Ovary (tissue), 9 donors: ENCODE data around the gene PHF21B. TPM values are rescaled to one million over a fixed set of nuclear protein-coding genes. Genes with fewer than 3 reads are reported as not detected.

Experiments used
- DNase-seq, 5 donors: peaks; one replicate each; pipeline ENCODE4 v3.0.0-alpha.2; 2019 to 2020
- H3K27ac ChIP-seq, 2 donors: fragments of 200-600 bp; one replicate each; pipeline versions ENCODE4 v1.5.1 to v1.8.0; 2019 to 2022
- H3K27me3 ChIP-seq: fragments of 200-600 bp; one replicate; pipeline ENCODE4 v1.8.0; 2022
- H3K36me3 ChIP-seq: fragments of 200-600 bp; sonication (generic); one replicate; pipeline ENCODE4 v1.5.1; 2019
- H3K4me1 ChIP-seq: one replicate; pipeline ENCODE4 v1.8.1; 2013; ENCODE audit warnings: mild to moderate bottlenecking, moderate library complexity; ENCODE audit not compliant: insufficient read depth
- H3K4me3 ChIP-seq: fragments of 200-600 bp; sonication (generic); one replicate; pipeline ENCODE4 v1.5.1; 2017
- H3K9me3 ChIP-seq, 2 donors: fragments of 200-600 bp in 1 of 2; sonication (generic) in 1 of 2; one replicate each; pipeline versions ENCODE4 v1.5.1 to v1.8.1; 2013 to 2019; ENCODE audit warnings: mild to moderate bottlenecking in 1 of 2, moderate library complexity in 1 of 2
- EP300 ChIP-seq: sonication (generic); formaldehyde crosslinking; IDR thresholded peaks from one replicate; pipeline ENCODE4 v1.6.1; 2017; ENCODE audit warnings: antibody characterized with exemption
- POLR2A ChIP-seq: fragments of 450-650 bp; IDR thresholded peaks from one replicate; pipeline ENCODE4 v1.6.1; 2017; ENCODE audit warnings: antibody characterized with exemption, mild to moderate bottlenecking, moderate library complexity
- WGBS, 3 donors: extraction: QIAGEN DNeasy Blood & Tissue Kit in 1 of 3; methylation state at CpG; one replicate each; pipeline versions ENCODE4 v1.1.5 to v1.1.7; 2013 to 2017; 5-methylcytosine and 5-hydroxymethylcytosine counted together
- intact Hi-C, 4 donors: fragments of 100-400 bp; cut with DNase I; formaldehyde crosslinking; loops; one replicate each; pipeline versions ENCODE4 v1.11.0 to v1.15.1; 2022 to 2023
- polyA plus RNA-seq, 2 donors: library from polyadenylated mRNA; stranded (reverse); fragments of 200-250 nt in 1 of 2; fragments of 350-450 nt in 1 of 2; fragmentation: Illumina TruSeq in 1 of 2; extraction: RNeasy Lipid Tissue Mini Kit (QIAGEN cat#74804) in 1 of 2; gene quantifications; one replicate each; pipeline ENCODE4 v1.2.3, GENCODE V29; 2013 to 2014
- total RNA-seq, 7 donors: library from RNA; depleted of rRNA in 2 of 7; stranded (reverse); fragments of >200 nt in 2 of 7; fragmentation: NEBNext Ultra II Directional in 3 of 7; extraction: Animal tissue kit (Norgen Biotek cat#: 25700) in 3 of 7; gene quantifications; one replicate each; pipeline versions ENCODE4 v1.1.0 to v1.2.4, GENCODE V29; 2016 to 2023
- TF ChIP-seq, protein P1 (sequence below), 3 donors: fragments of 450-650 bp in 2 of 3; fragments of 200-600 bp in 1 of 3; IDR thresholded peaks; one replicate each; pipeline versions ENCODE4 v1.5.1 to v1.8.0; 2016 to 2022; ENCODE audit warnings: antibody characterized with exemption in 3 of 3, mild to moderate bottlenecking in 1 of 3
- donor health status: DM: no; HTN: no; CAD: no; lungs with moderate emphysema.
- donor health status: DM: no; HTN: no; CAD: no.
- donor health status: Bipolar disorder and iron deficiency.
- donor health status: DM: yes; HTN: yes; CAD: no.
- donor health status: DM: no; HTN: no; CAD: no.
- donor health status: DM: yes; HTN: yes; CAD: no.

PHF21B gene
- total and polyA plus RNA-seq, 9 donors, result 0.95 to 10.7 (median 6.4) TPM

DNA sequence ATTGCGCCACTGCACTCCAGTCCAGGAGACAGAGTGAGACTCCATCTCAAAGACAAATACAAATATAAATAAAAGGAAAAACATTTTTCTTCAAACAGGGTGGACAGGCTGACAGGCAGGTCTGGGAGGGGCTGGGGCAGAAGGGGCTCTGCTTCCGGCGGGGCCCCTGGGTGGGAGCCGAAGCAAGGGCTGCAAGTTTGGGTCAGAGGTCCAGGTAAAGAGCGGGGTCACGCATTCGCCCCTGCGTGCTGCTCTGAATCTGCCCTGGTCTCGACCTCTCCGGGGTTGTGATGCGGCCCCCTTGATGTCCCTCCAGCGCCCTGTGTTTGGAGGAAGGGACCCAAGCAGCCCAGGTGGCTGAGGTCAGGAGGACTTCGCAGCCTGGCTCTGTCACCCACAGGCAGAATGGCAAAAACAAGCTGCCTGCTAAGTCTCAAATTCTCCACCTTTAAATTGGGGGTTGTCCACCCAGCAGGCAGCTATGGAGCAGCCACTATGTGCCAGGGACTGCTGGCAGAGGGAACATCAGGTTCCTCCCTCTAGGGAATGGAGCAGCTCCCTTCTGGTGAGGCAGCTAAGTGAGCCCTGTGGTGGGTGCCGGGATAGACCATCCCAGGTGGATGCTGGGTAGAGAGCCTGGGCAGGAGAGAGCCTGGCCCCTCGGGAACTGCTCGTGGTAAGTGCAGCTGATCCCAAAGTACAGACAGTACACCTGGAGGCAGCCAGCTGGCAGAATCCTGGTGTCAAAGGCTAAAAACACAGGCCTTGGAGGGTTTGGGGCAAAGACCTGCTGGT is 10.3 kb upstream of the PHF21B start:
- Histone ChIP-seq H3K27ac (no peak overlapping the region), H3K36me3 (no peaks in the 10 kb centered on the region), H3K4me1 (no peaks in the 10 kb centered on the region), H3K27me3 (no peaks in the 10 kb centered on the region), H3K4me3 (no peak overlapping the region), H3K9me3 (no peaks in the 10 kb centered on the region)
- no peak for TF ChIP-seq POLR2A
- 62 to 70% (median 68%) methylated on average over 16 of the region's 16 CpGs for WGBS, 3 donors
- intact Hi-C loops, result no loop called here
- no peak for DNase-seq

DNA sequence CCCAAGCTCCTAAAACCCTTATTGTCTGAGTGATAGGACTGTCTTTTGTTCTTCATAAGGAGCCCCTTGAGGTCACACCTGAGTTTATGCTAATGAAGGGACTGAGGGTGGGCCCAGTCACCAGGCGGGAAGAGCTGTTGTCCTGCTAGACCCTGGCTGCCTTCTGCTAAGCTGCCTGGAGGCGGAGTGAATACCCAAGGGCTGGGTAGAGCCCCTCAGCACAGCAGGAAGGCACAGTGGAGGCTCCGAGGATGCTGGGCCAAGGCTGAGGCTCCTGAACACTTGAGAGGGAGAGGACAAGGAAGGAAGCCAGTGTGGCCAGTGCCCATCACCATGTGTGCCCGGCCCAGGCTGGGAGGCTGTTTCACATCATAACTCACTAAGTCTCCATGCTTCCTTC is 4.8 kb upstream of the PHF21B start:
- Histone ChIP-seq H3K4me3 (no peak overlapping the region), H3K9me3 (no peaks in the 10 kb centered on the region), H3K36me3 (no peaks in the 10 kb centered on the region), H3K4me1 (peaks cover 3% of the 10 kb centered on the region), H3K27ac (no peak overlapping the region), H3K27me3 (no peaks in the 10 kb centered on the region)
- intact Hi-C loops, result no loop called here
- TF ChIP-seq EP300, result no peak
- no peak for TF ChIP-seq POLR2A
- TF ChIP-seq, protein P1, sequence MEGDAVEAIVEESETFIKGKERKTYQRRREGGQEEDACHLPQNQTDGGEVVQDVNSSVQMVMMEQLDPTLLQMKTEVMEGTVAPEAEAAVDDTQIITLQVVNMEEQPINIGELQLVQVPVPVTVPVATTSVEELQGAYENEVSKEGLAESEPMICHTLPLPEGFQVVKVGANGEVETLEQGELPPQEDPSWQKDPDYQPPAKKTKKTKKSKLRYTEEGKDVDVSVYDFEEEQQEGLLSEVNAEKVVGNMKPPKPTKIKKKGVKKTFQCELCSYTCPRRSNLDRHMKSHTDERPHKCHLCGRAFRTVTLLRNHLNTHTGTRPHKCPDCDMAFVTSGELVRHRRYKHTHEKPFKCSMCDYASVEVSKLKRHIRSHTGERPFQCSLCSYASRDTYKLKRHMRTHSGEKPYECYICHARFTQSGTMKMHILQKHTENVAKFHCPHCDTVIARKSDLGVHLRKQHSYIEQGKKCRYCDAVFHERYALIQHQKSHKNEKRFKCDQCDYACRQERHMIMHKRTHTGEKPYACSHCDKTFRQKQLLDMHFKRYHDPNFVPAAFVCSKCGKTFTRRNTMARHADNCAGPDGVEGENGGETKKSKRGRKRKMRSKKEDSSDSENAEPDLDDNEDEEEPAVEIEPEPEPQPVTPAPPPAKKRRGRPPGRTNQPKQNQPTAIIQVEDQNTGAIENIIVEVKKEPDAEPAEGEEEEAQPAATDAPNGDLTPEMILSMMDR (IDR thresholded peaks at IDR 0.05), result no peak
- WGBS, 3 donors, result 68 to 76% (median 68%) methylated on average over 4 of the region's 4 CpGs
- DNase-seq, result no peak

GRCh38 chr22:45013138-45013537 is 3.3 kb upstream of the PHF21B start:
- TF ChIP-seq, protein P1 (IDR thresholded peaks at IDR 0.05), result no peak
- TF ChIP-seq EP300 (no peak), POLR2A (no peak)
- 89 to 98% (median 95%) methylated on average over 5 of the region's 5 CpGs for WGBS, 3 donors
- H3K27me3 ChIP-seq, result no peaks in the 10 kb centered on the region
- intact Hi-C loops, result no loop called here
- H3K36me3 ChIP-seq, result no peaks in the 10 kb centered on the region
- H3K9me3 ChIP-seq, result no peaks in the 10 kb centered on the region
- H3K4me1 ChIP-seq, result peaks cover 3% of the 10 kb centered on the region
- H3K4me3 ChIP-seq, result no peak overlapping the region
- no peak overlapping the region for H3K27ac ChIP-seq
- DNase-seq, result no peak

DNA sequence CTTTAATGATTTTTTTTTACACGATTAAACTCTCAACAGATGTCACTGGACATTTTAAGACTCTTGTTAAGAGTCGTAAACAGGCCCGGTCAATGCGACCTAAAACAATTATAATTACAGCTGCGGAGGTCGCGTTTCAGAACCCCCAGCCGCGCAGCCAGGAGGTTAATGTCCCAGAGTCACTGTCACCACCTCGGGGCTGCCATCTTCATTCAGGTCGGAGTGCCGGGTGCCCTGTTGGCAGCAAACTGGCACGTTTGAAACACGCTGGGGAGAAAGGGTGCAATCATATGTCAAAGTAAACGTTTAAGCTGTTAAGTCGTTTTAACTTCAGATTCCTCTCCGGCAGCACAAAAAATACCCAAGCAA is 711 bp upstream of the PHF21B start:
- Histone ChIP-seq H3K4me1 (peaks cover 5% of the 10 kb centered on the region), H3K36me3 (no peaks in the 10 kb centered on the region), H3K27ac (peak overlapping the region in 1 of 2 donors; percentile 44), H3K4me3 (peak overlapping the region; percentile 46), H3K27me3 (no peaks in the 10 kb centered on the region), H3K9me3 (no peaks in the 10 kb centered on the region)
- TF ChIP-seq EP300, result no peak
- no peak for TF ChIP-seq POLR2A
- TF ChIP-seq, protein P1 (IDR thresholded peaks at IDR 0.05), result no peak
- no peak for DNase-seq
- intact Hi-C loops, result no loop called here
- WGBS, 3 donors, result 1 to 3% (median 2%) methylated on average over 17 of the region's 17 CpGs
